Stimulated activated CD4-positive, alpha-beta T cell treated with anti-CD3 and anti-CD28 coated beads, Interleukin-4, amount 100 ng/mL, for 1 hour (primary cell): ENCODE results near the gene BRSK2.
"Not testable (repeated sequence)": the region's sequence is repeated elsewhere in the genome, so short reads cannot be mapped to it uniquely, and the experiment has no call there.

Experiments
- DNase-seq: peaks from one replicate; pipeline ENCODE4 v3.0.0-alpha.2; 2020

The BRSK2 gene

GRCh38 chr11:1354125-1354938 lies 35.4 kb upstream of the BRSK2 start:
- no peak for DNase-seq

GRCh38 chr11:1356007-1356435 lies 33.7 kb upstream of the BRSK2 start:
- no peak for DNase-seq

DNA sequence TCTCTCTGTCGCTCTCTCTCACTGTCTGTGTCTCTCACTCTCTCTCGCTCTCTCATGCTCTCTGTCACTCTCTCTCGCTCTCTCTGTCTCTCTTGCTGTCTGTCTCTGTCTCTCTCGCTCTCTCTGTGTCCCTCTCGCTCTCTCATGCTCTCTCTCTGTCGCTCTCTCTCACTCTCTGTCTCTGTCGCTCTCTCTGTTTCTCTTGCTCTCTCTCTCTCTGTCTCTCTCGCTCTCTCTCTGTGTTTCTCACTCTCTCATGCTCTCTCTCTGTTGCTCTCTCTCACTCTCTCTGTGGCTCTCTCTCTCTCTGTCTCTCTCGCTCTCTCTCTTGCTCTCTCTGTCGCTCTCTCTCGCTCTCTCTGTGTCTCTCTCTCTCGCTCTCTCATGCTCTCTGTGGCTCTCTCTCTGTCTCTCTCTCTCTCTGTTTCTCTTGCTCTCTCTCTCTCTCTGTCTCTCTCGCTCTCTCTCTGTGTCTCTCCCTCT lies 33.2 kb upstream of the BRSK2 start:
- no peak for DNase-seq

- no peak for DNase-seq
Observed at GRCh38 chr11:1358286-1358685, 31.4 kb upstream of the BRSK2 start.

DNA sequence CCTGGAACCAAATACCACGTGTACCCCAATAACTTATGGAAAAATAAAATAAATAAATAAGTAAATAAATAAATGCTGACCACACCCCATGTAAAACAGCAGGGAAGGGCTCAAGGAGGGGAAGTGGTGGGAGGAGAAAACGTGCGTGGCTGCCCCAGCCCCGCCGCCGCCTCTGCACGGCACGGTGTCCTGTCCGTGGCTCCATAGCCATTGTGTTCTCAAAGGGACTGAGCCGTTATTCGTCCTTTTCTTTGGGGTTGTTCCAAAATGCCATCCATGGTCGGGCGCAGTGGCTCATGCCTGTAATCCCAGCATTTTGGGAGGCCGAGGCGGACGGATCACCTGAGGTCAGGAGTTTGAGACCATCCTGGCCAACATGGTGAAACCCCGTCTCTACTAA lies 30.8 kb upstream of the BRSK2 start:
- not testable (repeated sequence) for DNase-seq

DNA sequence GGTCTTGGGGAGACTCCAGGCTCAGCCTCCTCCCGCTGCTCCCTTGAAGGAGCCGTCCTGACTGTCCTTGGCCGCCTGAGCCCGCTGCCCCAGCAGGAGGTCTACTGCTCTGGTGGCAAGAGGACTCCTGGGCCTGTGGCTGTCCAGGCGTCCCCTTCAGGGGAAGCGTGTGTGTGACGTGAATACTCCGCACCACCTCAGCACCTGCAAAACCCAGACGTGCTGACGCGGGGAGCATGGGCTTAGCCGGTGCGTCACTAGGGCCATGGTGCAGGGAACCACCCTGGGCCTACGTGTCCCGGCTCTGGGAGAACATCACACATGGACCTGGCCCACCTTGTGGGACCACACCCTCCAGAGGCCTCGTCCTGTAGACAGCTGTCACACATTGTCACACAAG lies 30.2 kb upstream of the BRSK2 start:
- DNase-seq = no peak

DNA sequence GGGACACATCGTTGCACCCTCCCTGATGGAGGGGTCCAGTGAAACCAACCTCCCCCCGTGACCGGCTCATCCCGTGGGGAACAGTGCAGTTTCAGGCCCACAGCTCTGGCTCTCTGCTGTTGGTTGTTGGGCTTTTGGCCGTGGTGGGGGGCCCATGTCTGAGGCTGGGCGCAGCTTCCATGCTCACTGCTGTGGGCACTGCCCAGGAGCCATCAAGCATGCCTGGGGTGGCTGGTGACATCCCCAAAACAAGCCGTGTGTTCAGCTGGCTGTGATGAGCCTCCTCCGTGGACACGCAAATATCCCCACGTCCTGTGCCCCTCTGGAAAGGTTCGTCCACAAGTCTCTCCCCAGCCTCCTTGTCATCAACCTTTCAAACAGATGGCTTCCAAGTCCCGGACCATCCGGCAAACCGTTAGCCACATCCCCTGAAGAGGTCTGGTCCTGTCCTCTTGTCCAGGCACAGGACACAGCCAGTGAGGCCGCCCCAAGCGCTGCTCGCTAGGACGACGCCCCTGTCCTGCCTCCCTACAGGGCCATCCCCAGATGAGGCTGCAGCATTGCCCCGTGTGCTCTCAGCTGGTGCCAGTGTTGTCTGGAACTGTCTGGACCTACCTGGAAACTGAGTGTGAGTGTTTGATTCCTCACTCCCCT lies 29.4 kb upstream of the BRSK2 start:
- no peak for DNase-seq

DNA sequence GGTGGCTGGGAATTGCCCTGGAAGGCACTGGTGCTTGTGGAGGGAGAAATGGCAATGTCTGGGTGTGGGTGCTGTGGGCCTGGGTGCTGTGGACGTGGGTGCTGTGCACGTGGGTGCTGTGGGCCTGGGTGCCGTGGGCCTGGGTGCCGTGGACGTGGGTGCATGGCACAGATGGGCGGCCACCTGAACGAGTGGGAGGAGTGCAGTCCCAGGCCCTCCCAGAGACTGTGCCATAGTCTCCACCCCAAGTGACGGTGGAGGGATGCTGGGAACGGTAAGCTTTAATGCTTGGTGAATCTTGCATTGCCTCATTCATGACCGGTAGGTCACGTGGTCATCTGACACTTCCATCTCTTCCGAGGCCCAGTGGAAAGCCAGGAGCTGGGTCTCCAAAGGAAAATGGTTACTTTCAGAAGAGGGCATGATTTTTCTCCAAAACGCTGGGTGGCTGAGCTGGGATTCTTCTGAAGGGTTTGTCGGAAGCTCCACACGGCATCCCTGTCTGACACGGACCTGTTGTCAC lies 28.8 kb upstream of the BRSK2 start:
- DNase-seq = no peak

DNA sequence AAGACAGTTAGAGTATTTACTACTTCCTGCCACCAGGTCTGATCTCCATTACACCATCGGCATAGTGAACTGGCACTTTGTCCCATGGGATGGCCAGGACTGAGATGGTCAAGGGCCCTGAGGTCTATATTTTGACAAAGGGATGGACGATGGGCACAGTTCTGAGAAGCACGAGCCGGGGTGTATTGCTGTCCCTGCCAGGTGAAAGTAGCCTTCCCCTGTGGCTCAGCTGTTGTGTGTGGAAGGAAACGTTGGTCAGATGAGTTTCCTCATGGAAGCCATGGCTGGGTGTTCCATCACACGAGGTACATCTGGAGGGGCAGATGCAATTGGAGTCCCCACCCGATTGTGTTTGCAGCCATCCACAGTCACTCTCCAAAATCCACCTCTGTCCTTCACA lies 27.9 kb upstream of the BRSK2 start:
- no peak for DNase-seq

- DNase-seq = no peak
Observed at GRCh38 chr11:1367721-1368120, 22.0 kb upstream of the BRSK2 start.

DNA sequence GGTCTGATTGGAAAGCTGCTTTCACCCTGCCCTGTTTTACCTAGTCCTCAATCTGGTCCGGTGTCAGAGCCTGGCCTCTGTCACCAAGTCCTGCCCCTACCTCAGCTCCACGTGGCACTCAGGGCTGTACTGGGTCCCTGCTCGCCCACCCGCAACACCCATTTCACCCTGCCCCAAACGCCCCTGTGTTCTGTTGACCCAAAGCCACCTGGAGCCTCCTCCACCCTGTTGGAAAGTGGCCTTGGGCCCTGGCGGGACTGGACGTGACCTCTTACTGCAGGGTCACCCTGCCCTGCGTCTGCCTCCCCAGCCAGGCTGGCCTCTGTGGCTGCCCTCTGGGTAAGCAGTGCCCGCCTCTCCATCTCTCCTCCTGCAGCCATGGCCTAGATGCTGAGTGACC lies 21.5 kb upstream of the BRSK2 start:
- DNase-seq = no peak

DNA sequence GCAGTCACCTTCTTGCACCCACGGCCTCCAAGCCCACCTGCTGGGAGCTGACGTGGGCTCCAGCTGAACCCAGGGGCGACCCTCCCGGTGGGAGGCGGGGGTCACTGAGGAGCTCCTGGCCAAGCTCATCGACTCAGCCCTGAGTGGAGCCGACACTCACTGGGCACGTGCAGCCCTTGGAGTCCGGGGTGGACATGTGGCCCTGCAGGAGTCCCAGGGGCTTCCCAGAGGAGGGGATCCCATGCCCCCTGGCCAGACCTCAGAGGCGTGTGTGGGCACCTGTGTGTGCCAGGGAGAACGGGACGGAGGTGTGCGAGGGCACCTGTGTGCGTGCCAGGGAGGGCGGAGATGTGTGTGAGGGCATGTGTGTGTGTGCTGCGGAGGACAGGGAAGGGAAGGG lies 20.8 kb upstream of the BRSK2 start:
- no peak for DNase-seq

GRCh38 chr11:1369371-1370005 lies 20.2 kb upstream of the BRSK2 start:
- no peak for DNase-seq

DNA sequence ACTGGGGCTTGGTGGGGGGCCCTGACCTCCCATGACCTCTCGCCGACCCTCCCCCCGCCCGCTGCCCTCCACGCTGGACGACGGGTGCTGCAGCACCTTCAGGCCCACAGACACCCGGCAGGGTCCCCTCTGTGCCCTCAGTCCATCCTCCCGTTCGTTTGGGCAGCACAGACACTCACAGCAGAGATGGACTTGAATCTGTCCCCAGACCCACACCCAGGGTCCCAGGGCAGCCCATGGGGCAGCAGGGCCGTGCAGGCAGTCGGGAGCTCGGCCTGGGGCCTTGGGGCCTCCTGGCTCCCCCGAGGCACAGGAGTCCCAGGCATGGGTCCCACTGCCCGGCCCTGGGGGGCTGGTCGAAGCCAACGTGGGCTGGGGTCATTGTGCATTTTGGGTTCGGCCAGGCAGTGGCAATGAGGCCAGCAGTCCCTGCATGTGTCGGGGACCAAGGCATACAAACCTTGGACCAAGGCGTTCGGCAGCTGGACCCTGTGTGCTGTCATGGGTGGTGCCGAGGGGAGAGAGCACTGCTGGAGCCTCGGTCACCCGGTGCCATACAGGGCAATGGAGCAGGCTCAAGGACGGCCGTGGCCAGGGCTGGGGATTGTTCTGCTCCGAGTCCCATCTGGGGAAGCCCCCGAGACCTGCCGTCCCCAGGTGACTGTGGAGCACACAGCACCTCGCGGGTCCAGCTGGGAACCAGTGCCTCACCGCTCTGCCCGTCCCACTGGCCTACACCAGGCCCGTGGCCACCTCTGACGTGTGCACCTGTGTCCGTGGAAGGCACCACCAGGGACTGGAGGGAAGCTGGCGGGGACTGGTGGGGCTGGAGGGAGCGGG lies 19.3 kb upstream of the BRSK2 start:
- no peak for DNase-seq

DNA sequence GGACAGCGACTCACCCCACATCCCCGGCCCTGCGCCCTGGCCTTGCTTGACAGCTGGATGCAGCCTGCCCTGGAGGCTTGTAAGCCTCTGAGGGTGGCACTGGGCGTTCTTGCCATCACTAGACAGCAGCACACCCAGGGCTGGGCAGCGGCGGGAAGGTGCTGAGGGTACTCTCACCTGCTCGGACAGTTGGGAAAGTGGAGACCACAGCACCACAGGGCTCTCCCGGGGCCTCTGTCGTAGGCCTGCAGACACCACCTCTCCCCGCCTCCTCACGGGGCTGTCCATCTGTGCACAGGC lies 18.8 kb upstream of the BRSK2 start:
- DNase-seq = no peak

GRCh38 chr11:1371377-1371776 lies 18.4 kb upstream of the BRSK2 start:
- DNase-seq = no peak

GRCh38 chr11:1371836-1372465 lies 17.8 kb upstream of the BRSK2 start:
- DNase-seq = no peak

DNA sequence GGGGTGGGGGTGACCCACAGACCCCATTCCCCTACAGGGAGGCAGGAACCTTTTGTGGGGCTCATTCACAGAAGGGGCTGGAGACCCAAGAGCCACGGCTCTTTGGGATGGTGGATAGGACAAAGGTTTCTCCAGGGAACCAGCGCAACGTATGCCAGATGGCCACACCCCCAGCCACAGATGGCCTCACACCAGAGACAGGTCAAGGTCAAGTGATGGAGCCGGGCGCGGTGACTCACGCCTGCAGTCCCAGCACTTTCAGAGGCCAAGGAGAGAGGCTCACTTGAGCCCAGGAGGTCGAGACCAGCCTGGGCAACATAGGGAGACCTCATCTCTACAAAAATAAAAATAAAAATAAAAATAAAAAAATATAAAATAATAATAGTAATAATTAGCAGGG lies 17.1 kb upstream of the BRSK2 start:
- no peak for DNase-seq

DNA sequence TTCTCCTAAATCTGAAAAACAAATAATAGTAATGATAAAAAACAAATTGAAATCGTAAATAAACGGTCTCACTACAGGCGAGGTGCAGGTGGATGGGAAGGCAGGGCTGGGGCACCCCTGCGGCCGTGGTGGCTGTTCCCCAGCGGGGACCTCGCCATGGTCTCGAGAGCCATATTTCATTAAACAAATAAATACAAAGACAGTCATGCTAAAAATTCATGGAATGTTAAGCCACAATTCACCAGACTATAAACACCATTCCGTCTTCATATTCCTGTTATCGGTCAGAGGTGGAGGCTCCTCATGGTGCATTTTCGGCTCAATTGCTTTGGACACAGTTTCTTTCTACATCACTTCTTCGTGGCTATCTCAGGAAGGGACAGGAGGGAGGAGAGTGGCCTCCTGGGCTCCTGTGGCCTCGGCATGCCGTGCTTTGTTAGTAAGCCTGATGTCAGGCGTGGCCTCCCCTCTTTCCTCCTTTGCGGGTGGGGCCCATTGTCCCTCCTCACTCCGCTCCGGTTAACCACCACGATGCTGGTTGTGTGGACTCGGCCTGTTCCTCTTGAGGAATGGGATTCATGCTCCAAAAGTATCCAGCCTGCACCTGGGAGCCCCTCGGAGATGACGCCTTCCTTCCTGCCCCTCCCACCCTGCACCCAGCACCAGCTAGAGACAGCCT lies 16.1 kb upstream of the BRSK2 start:
- DNase-seq = no peak

DNA sequence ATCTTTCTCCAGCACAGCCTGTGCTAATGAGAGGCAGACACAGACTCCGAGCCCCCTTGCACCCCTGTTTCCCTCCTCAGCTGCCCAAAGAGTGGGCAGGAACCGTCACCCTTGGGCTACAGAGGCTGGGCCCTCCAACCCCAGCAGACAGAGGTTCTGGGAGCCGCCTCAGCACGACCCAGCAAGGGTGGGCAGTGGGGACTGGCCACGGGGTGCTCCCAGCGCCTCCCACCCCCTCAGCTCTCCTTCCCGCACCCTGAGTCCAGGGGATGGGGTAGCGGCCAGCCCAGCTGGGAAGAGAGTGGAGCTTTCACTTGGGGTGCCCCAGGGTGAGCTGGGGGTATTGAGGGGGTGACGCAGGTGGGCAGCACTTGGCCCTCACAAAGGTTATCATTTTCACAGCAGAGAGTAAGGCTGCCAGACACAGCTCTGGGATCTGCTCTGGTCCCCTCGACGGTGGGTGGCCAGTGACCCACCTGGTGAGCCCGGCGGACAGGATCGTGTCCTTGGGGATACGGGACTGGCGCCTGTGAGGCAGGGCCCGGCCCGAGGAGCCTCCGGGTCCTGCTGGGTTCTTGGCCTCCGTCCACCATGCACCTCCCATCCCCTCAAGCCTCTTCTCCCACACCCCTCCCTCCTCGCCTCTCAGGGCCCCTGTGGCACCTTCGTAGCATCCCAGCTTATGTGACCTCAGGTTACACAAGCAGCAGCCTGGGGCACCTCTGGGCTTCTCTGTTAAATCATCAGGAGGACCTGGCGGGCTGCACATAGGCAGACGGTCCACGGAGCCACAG lies 14.4 kb upstream of the BRSK2 start:
- no peak for DNase-seq

GRCh38 chr11:1375955-1376258 lies 13.8 kb upstream of the BRSK2 start:
- no peak for DNase-seq
